SK-N-SH (cell line): ENCODE results near the gene USP10. TPM values are rescaled to one million over a fixed set of nuclear protein-coding genes. Genes with fewer than 3 reads are reported as not detected.

ENCODE experiments used
- CTCF ChIA-PET: fragments of 300-600, 350-600 bp; formaldehyde crosslinking; extraction: SDS; loops from one replicate; lab custom pipeline; 2021; lab: Yijun Ruan, JAX
- POLR2A ChIA-PET: fragments of 350-600 bp; sonication (Branson Sonifier 250); formaldehyde crosslinking; extraction: SDS; loops from one replicate; lab custom pipeline; 2020; ENCODE audit warnings: antibody characterized with exemption, inconsistent platforms; lab: Yijun Ruan, JAX
- DNase-seq: peaks from one replicate; pipeline ENCODE4 v3.0.0; 2012
- H2AFZ ChIP-seq: fragments of 200-600 bp; sonication (generic); 2 replicates; pipeline ENCODE4 v1.8.1; 2016; ENCODE audit warnings: antibody characterized with exemption, mild to moderate bottlenecking, low read depth
- H3F3A ChIP-seq: fragments of 200-600 bp; sonication (generic); replicated peaks from 2 replicates; pipeline ENCODE3; 2016; ENCODE audit warnings: antibody characterized with exemption, mild to moderate bottlenecking; ENCODE audit not compliant: insufficient read depth
- H3K27ac ChIP-seq, 2 experiments: fragments of 200-500 bp in 1 of 2; fragments of 200-600 bp in 1 of 2; sonication (Bioruptor generic) in 1 of 2; sonication (generic), shearing (Covaris generic) in 1 of 2; 2 replicates each; pipeline versions ENCODE4 v1.5.1 to v1.6.1; 2014 to 2016; ENCODE audit warnings: low read depth in 2 of 2, inconsistent platforms in 1 of 2, low read length in 1 of 2, mild to moderate bottlenecking in 1 of 2, mixed read lengths in 1 of 2
- H3K27me3 ChIP-seq: fragments of 200-600 bp; sonication (generic), shearing (Covaris generic); 2 replicates; pipeline ENCODE4 v1.6.1; 2016; ENCODE audit warnings: mixed run types; ENCODE audit not compliant: insufficient read depth
- H3K36me3 ChIP-seq, 2 experiments: fragments of 200-500 bp in 1 of 2; fragments of 200-600 bp in 1 of 2; sonication (Bioruptor generic) in 1 of 2; sonication (generic) in 1 of 2; replicated peaks in 1 of 2; 2 replicates each; pipeline versions ENCODE3 to v1.5.1; 2014 to 2016; ENCODE audit warnings: low read length in 1 of 2, mild to moderate bottlenecking in 1 of 2; ENCODE audit not compliant: insufficient read depth in 2 of 2, control insufficient read depth in 1 of 2
- H3K4me1 ChIP-seq, 2 experiments: fragments of 200-500 bp in 1 of 2; fragments of 200-600 bp in 1 of 2; sonication (Bioruptor generic) in 1 of 2; sonication (generic), shearing (Covaris generic) in 1 of 2; 2 replicates each; pipeline versions ENCODE4 v1.5.1 to v1.6.1; 2014 to 2016; ENCODE audit warnings: low read depth in 1 of 2, low read length in 1 of 2, mixed run types in 1 of 2; ENCODE audit not compliant: insufficient read depth in 2 of 2, control insufficient read depth in 1 of 2
- H3K4me2 ChIP-seq: fragments of 200-600 bp; sonication (generic), shearing (Covaris generic); 2 replicates; pipeline ENCODE4 v1.6.1; 2017; ENCODE audit warnings: mixed run types
- H3K4me3 ChIP-seq, 2 experiments: fragments of 200-500 bp in 1 of 2; fragments of 200-600 bp in 1 of 2; sonication (Bioruptor generic) in 1 of 2; sonication (generic), shearing (Covaris generic) in 1 of 2; 2 replicates each; pipeline versions ENCODE4 v1.5.1 to v1.8.1; 2014 to 2016; ENCODE audit warnings: low read depth in 2 of 2, inconsistent platforms in 1 of 2, low read length in 1 of 2, mild to moderate bottlenecking in 1 of 2, mixed read lengths in 1 of 2, moderate library complexity in 1 of 2
- H3K79me2 ChIP-seq: fragments of 200-600 bp; sonication (generic); 2 replicates; pipeline ENCODE4 v1.8.1; 2017; ENCODE audit warnings: mild to moderate bottlenecking; ENCODE audit not compliant: insufficient read depth
- H3K9ac ChIP-seq: fragments of 200-600 bp; sonication (generic); 2 replicates; pipeline ENCODE4 v1.6.1; 2017; ENCODE audit warnings: mixed run types
- H3K9me2 ChIP-seq: fragments of 200-600 bp; sonication (generic); 2 replicates; pipeline ENCODE4 v1.6.1; 2017; ENCODE audit warnings: mixed run types
- H3K9me3 ChIP-seq: fragments of 200-600 bp; sonication (generic); 2 replicates; pipeline ENCODE4 v1.6.1; 2017; ENCODE audit warnings: mixed run types, mild to moderate bottlenecking, moderate library complexity
- H4K20me1 ChIP-seq: fragments of 200-600 bp; sonication (generic); 2 replicates; pipeline ENCODE4 v1.6.1; 2017; ENCODE audit warnings: mild to moderate bottlenecking, mixed run types; ENCODE audit not compliant: insufficient read depth
- FOSL2 ChIP-seq: IDR thresholded peaks from 2 replicates; pipeline ENCODE4 v1.4.0; 2012; ENCODE audit warnings: low read depth, mild to moderate bottlenecking, moderate library complexity, borderline replicate concordance
- FOXM1 ChIP-seq: IDR thresholded peaks from 2 replicates; pipeline ENCODE4 v1.4.0; 2012; ENCODE audit warnings: low read depth, mild to moderate bottlenecking
- GATA2 ChIP-seq: sonication (generic); formaldehyde crosslinking; IDR thresholded peaks from 2 replicates; pipeline ENCODE4 v1.5.0; 2020; ENCODE audit warnings: mild to moderate bottlenecking, missing genetic modification reagents
- MEF2A ChIP-seq: IDR thresholded peaks from 2 replicates; pipeline ENCODE4 v1.4.0; 2012; ENCODE audit warnings: low read depth, borderline replicate concordance
- MXI1 ChIP-seq: IDR thresholded peaks from 2 replicates; pipeline ENCODE4 v1.6.1; 2012; ENCODE audit warnings: mild to moderate bottlenecking, low read depth, low read length, improper control_type of control experiment
- NFIC ChIP-seq: IDR thresholded peaks from 2 replicates; pipeline ENCODE4 v1.4.0; 2012; ENCODE audit warnings: borderline replicate concordance
- PBX3 ChIP-seq: IDR thresholded peaks from 2 replicates; pipeline ENCODE4; 2012
- RAD21 ChIP-seq: IDR thresholded peaks from 2 replicates; pipeline ENCODE4 v1.6.1; 2012; ENCODE audit warnings: mild to moderate bottlenecking, low read length
- RCOR1 ChIP-seq: fragments of 150-350 bp; IDR thresholded peaks from 2 replicates; pipeline ENCODE4 v1.6.1; 2017; ENCODE audit warnings: antibody characterized with exemption, low read length
- RFX5 ChIP-seq: IDR thresholded peaks from 2 replicates; pipeline ENCODE4 v1.6.1; 2012; ENCODE audit warnings: mild to moderate bottlenecking, improper control_type of control experiment, low read length
- RXRA ChIP-seq: IDR thresholded peaks from 2 replicates; pipeline ENCODE4 v1.4.0; 2012; ENCODE audit warnings: low read depth, mild to moderate bottlenecking, borderline replicate concordance
- SIN3A ChIP-seq: IDR thresholded peaks from 2 replicates; pipeline ENCODE4 v1.6.1; 2012; ENCODE audit warnings: low read depth, mild to moderate bottlenecking, low read length, moderate library complexity, borderline replicate concordance
- TCF12 ChIP-seq: IDR thresholded peaks from 2 replicates; pipeline ENCODE4 v1.4.0; 2012
- ZBTB33 ChIP-seq: IDR thresholded peaks from 2 replicates; pipeline ENCODE4 v1.4.0; 2012; ENCODE audit warnings: low read depth, borderline replicate concordance
- WGBS: methylation state at CpG from one replicate; pipeline ENCODE4 v1.1.6; 2017; ENCODE audit warnings: low lambda C conversion rate; 5-methylcytosine and 5-hydroxymethylcytosine counted together
- polyA plus RNA-seq, 3 experiments: library from polyadenylated mRNA; depleted of rRNA; stranded (reverse); fragments of >200 nt; gene quantifications; 2 replicates each; pipeline ENCODE4 v1.2.3, GENCODE V29; 2012
- TF ChIP-seq, protein P1 (sequence below): IDR thresholded peaks from 2 replicates; pipeline ENCODE4 v1.6.1; 2012; ENCODE audit warnings: mild to moderate bottlenecking, low read depth, low read length, moderate library complexity

Gene USP10
- polyA plus RNA-seq, 1 of the 3 experiments (the other 2 are of a cell fraction), result 49.2 TPM

DNA sequence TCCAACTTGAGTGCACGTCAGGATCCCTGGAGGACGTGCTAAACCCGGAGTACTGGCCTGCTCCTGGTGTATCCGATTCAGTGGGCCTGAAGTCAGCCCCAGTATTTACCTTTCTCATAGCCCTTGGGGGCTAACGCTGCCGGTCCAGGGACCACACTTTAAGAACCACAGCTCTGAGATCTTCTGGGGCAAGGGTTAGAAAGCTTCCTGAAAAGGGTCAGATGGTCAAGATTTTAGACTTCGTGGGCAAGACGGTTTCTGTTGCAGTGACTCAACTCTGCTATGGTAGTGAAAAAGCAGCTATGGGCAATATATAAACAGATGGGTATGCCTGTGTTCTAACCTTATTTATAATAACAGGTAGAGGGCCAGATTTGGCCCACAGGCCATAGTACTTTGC lies 14.6 kb upstream of the USP10 start (continued):
- no peak for TF ChIP-seq MEF2A
- TF ChIP-seq ZBTB33, result no peak
- TF ChIP-seq RXRA, result no peak
- no peak for TF ChIP-seq TCF12
- no peak for TF ChIP-seq GATA2 (CRISPR knock-in tag)
- TF ChIP-seq, all 33 proteins: peak for 0

DNA sequence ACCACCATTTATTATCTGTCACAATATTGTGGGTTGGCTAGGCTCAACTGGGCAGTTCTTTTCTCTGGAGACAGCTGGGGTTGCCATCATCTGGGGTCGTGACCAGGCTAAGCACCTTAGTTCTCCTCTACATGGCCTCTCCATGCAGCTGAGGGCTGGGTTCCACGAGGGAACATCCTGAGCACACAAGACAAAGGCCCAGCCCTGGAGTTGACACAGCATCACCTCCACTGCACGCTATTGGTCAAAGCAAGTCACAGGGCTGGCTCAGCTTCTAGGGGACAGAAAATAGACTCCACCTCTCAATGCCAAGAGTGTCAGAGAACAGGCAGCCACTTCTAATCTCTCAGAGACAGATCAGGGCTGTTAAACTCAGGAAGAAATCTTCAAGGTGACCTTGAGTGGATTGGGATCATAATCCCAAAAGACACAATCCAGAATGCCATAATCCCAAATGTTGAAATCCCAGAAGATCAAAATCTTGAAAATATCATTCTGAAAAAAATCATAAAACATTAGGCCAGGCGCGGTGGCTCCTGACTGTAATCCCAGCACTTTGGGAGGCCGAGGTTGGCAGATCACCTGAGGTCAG lies 13.0 kb upstream of the USP10 start:
- H3K4me2 ChIP-seq, result no peak overlapping the region
- H3K27ac ChIP-seq, result no peak overlapping the region
- ChIA-PET POLR2A (no interaction called here), CTCF (interaction anchor here (1.1 to 5.4 kb wide), 4 partner anchors 14 to 64 kb away, joined by 4 to 35 read pairs (median 15); no protein-coding TSS in a partner anchor)
- no peaks in the 10 kb centered on the region for H4K20me1 ChIP-seq
- H3K9me3 ChIP-seq, result no peaks in the 10 kb centered on the region
- no peaks in the 10 kb centered on the region; a peak in 1 of 4 replicates for H3K4me1 ChIP-seq
- H3K9me2 ChIP-seq, result no peaks in the 10 kb centered on the region
- no peaks in the 10 kb centered on the region for H3K36me3 ChIP-seq
- peaks cover 7% of the 10 kb centered on the region for H3F3A ChIP-seq
- no peak overlapping the region for H2AFZ ChIP-seq
- WGBS, result 83% methylated on average over 5 of the region's 6 CpGs
- H3K9ac ChIP-seq, result no peak overlapping the region
- no peak for DNase-seq
- TF ChIP-seq RAD21 (no peak), RCOR1 (no peak), SIN3A (no peak), PBX3 (no peak), TCF12 (no peak), FOSL2 (no peak), ZBTB33 (no peak), MXI1 (no peak), RFX5 (no peak), FOXM1 (no peak), NFIC (no peak)
- TF ChIP-seq, protein P1, sequence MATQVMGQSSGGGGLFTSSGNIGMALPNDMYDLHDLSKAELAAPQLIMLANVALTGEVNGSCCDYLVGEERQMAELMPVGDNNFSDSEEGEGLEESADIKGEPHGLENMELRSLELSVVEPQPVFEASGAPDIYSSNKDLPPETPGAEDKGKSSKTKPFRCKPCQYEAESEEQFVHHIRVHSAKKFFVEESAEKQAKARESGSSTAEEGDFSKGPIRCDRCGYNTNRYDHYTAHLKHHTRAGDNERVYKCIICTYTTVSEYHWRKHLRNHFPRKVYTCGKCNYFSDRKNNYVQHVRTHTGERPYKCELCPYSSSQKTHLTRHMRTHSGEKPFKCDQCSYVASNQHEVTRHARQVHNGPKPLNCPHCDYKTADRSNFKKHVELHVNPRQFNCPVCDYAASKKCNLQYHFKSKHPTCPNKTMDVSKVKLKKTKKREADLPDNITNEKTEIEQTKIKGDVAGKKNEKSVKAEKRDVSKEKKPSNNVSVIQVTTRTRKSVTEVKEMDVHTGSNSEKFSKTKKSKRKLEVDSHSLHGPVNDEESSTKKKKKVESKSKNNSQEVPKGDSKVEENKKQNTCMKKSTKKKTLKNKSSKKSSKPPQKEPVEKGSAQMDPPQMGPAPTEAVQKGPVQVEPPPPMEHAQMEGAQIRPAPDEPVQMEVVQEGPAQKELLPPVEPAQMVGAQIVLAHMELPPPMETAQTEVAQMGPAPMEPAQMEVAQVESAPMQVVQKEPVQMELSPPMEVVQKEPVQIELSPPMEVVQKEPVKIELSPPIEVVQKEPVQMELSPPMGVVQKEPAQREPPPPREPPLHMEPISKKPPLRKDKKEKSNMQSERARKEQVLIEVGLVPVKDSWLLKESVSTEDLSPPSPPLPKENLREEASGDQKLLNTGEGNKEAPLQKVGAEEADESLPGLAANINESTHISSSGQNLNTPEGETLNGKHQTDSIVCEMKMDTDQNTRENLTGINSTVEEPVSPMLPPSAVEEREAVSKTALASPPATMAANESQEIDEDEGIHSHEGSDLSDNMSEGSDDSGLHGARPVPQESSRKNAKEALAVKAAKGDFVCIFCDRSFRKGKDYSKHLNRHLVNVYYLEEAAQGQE, result no peak
- no peak overlapping the region for H3K4me3 ChIP-seq
- no peaks in the 10 kb centered on the region for H3K79me2 ChIP-seq
- no peaks in the 10 kb centered on the region for H3K27me3 ChIP-seq
